SK-N-SH treated with all-trans-retinoic acid at 6 μM for 48 hours (cell line): ENCODE results near the gene SYK.

Experiments
- ARNTL ChIP-seq: fragments of 450-650 bp; formaldehyde crosslinking; IDR thresholded peaks from 2 replicates; pipeline ENCODE4 v1.5.0; 2020; ENCODE audit warnings: low read depth, mild to moderate bottlenecking, moderate library complexity, borderline replicate concordance
- CSDC2 ChIP-seq: fragments of 250-450 bp; sonication (Bioruptor Pico); IDR thresholded peaks from 2 replicates; pipeline ENCODE4 v1.5.0; 2020; ENCODE audit warnings: mild to moderate bottlenecking, moderate library complexity
- GLIS3 ChIP-seq: fragments of 250-450 bp; sonication (Bioruptor Pico); IDR thresholded peaks from 2 replicates; pipeline ENCODE4 v1.5.0; 2020; ENCODE audit warnings: mild to moderate bottlenecking, moderate library complexity
- PATZ1 ChIP-seq: fragments of 250-450 bp; sonication (Bioruptor Pico); IDR thresholded peaks from 2 replicates; pipeline ENCODE4 v1.8.0; 2020; ENCODE audit warnings: mild to moderate bottlenecking, moderate library complexity, borderline replicate concordance
- POU6F1 ChIP-seq: fragments of 250-450 bp; sonication (Bioruptor Pico); IDR thresholded peaks from 2 replicates; pipeline ENCODE4 v1.8.0; 2021; ENCODE audit warnings: low read depth, mild to moderate bottlenecking, moderate library complexity, borderline replicate concordance
- RARB ChIP-seq: fragments of 250-450 bp; sonication (Bioruptor Pico); IDR thresholded peaks from 2 replicates; pipeline ENCODE4 v1.8.0; 2021; ENCODE audit warnings: mild to moderate bottlenecking, moderate library complexity
- SNAI2 ChIP-seq: fragments of 250-450 bp; sonication (Bioruptor Pico); IDR thresholded peaks from 2 replicates; pipeline ENCODE4 v1.5.0; 2020; ENCODE audit warnings: mild to moderate bottlenecking, moderate library complexity
- TCF4 ChIP-seq: fragments of 250-450 bp; sonication (Bioruptor Pico); IDR thresholded peaks from 2 replicates; pipeline ENCODE4 v1.8.0; 2021; ENCODE audit warnings: mild to moderate bottlenecking, moderate library complexity, borderline replicate concordance
- TSHZ2 ChIP-seq: fragments of 250-450 bp; sonication (Bioruptor Pico); IDR thresholded peaks from 2 replicates; pipeline ENCODE4 v1.5.0; 2020; ENCODE audit warnings: mild to moderate bottlenecking, moderate library complexity
- ZC3H10 ChIP-seq: fragments of 250-450 bp; sonication (Bioruptor Pico); IDR thresholded peaks from 2 replicates; pipeline ENCODE4 v1.5.1; 2021; ENCODE audit warnings: mild to moderate bottlenecking, moderate library complexity
- ZFP3 ChIP-seq: fragments of 250-450 bp; sonication (Bioruptor Pico); IDR thresholded peaks from 2 replicates; pipeline ENCODE4 v1.5.0; 2020; ENCODE audit warnings: mild to moderate bottlenecking, moderate library complexity
- ZFP30 ChIP-seq: fragments of 450-650 bp; formaldehyde crosslinking; IDR thresholded peaks from 2 replicates; pipeline ENCODE4 v1.5.0; 2022; ENCODE audit warnings: mild to moderate bottlenecking, moderate library complexity

GRCh38 chr9:90816690-90817089, 15.1 kb downstream of the SYK start:
- TF ChIP-seq TSHZ2, result no peak
- TF ChIP-seq PATZ1 (CRISPR knock-in tag), result no peak
- TF ChIP-seq ARNTL (CRISPR knock-in tag), result no peak
- TF ChIP-seq SNAI2 (CRISPR knock-in tag), result no peak
- no peak for TF ChIP-seq ZFP3 (CRISPR knock-in tag)
- no peak for TF ChIP-seq ZFP30 (CRISPR knock-in tag)
- TF ChIP-seq GLIS3 (CRISPR knock-in tag), result no peak
- TF ChIP-seq POU6F1 (CRISPR knock-in tag), result no peak
- no peak for TF ChIP-seq TCF4 (CRISPR knock-in tag)
- TF ChIP-seq ZC3H10 (CRISPR knock-in tag), result no peak
- no peak for TF ChIP-seq RARB
- no peak for TF ChIP-seq CSDC2 (CRISPR knock-in tag)
